NCI-H2196 treated with DMSO at 0.1 percent for 48 hours (cell line): ENCODE measurements around the gene PSMG4.

Source experiments
- DNase-seq: peaks from one replicate; lab custom pipeline; 2025; ENCODE audit not compliant: unreplicated experiment; lab: John Stamatoyannopoulos, UW

PSMG4 gene

GRCh38 chr6:3288711-3289663 lies 30.2 kb downstream of the PSMG4 start:
- no peak for DNase-seq

- DNase-seq, result no peak
Measured at GRCh38 chr6:3289664-3290055, 30.9 kb downstream of the PSMG4 start.

- DNase-seq, result no peak
Measured at GRCh38 chr6:3290149-3290930, 31.6 kb downstream of the PSMG4 start.

GRCh38 chr6:3290931-3291211 lies 32.1 kb downstream of the PSMG4 start:
- no peak for DNase-seq

- no peak for DNase-seq
Measured at GRCh38 chr6:3291346-3291745, 32.6 kb downstream of the PSMG4 start.

- DNase-seq, result no peak
Measured at GRCh38 chr6:3291987-3292386, 33.2 kb downstream of the PSMG4 start.

GRCh38 chr6:3292431-3293197 lies 33.9 kb downstream of the PSMG4 start:
- DNase-seq, result no peak

GRCh38 chr6:3293271-3294155 lies 34.8 kb downstream of the PSMG4 start:
- no peak for DNase-seq

- no peak for DNase-seq
Measured at GRCh38 chr6:3294396-3294795, 35.6 kb downstream of the PSMG4 start.

- DNase-seq, result peak; percentile 83
Measured at GRCh38 chr6:3294921-3295871, 36.4 kb downstream of the PSMG4 start.

GRCh38 chr6:3296078-3296477 lies 37.3 kb downstream of the PSMG4 start:
- no peak for DNase-seq

GRCh38 chr6:3296537-3296936 lies 37.8 kb downstream of the PSMG4 start:
- no peak for DNase-seq

- no peak for DNase-seq
Measured at GRCh38 chr6:3297006-3297405, 38.3 kb downstream of the PSMG4 start.

GRCh38 chr6:3297909-3298308 lies 39.2 kb downstream of the PSMG4 start:
- no peak for DNase-seq

GRCh38 chr6:3299221-3299620 lies 40.5 kb downstream of the PSMG4 start:
- DNase-seq, result no peak

GRCh38 chr6:3301506-3301905 lies 42.8 kb downstream of the PSMG4 start:
- DNase-seq, result no peak

GRCh38 chr6:3303795-3304411 lies 45.2 kb downstream of the PSMG4 start:
- no peak for DNase-seq

GRCh38 chr6:3304500-3305215 lies 45.9 kb downstream of the PSMG4 start:
- DNase-seq, result no peak
